GM19025 (cell line): ENCODE results near the gene PA2G4.
"Not testable (repeated sequence)": the region's sequence is repeated elsewhere in the genome, so short reads cannot be mapped to it uniquely, and the experiment has no call there.

Experiments used
- ATAC-seq: cut with Tn5 transposase; IDR thresholded peaks from one replicate; pipeline ENCODE4 v1.9.1; 2021; ENCODE audit warnings: mild to moderate bottlenecking, low read depth, moderate library complexity; ENCODE audit not compliant: unreplicated experiment

The PA2G4 gene

GRCh38 chr12:56098592-56098991 lies 5.8 kb upstream of the PA2G4 start:
- ATAC-seq: no peak

DNA sequence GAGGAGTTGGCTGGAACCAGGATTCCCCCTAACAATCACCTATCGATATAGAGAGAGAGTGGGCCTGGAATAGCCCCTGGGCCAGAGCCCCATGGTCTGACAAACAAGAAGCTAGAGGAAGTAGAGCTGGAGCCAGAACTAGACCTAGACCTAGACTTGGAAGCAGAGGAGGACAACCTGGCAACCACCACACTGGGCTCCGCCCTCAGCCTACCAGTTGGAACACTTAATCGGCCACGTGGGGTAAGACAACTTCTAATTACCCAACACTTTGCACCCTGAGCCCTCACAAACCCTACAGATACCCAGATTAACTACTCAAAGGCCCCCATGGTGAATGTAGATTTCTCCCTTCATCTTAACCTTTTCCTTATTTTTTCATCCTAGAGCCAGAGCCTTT lies 4.6 kb upstream of the PA2G4 start:
- no peak for ATAC-seq

- no peak for ATAC-seq
Measured at GRCh38 chr12:56101045-56101444, 3.3 kb upstream of the PA2G4 start.

DNA sequence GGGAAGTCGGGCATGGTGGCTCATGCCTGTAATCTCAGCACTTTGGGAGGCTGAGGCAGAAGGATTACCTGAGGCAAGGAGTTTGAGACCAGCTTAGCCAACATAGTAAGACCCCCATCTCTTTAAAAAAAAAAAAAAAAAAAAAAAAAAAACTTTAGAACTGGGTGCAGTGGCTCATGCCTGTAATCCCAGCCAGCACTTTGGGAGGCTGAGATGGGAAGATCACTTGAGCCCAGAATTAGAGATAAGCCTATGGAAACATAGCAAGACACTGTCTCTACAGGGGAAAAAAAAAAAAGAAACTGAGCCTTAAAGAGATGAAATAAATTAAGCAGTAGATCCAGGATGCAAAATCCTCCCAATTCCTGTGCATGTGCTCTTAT lies 1.7 kb upstream of the PA2G4 start:
- no peak for ATAC-seq

DNA sequence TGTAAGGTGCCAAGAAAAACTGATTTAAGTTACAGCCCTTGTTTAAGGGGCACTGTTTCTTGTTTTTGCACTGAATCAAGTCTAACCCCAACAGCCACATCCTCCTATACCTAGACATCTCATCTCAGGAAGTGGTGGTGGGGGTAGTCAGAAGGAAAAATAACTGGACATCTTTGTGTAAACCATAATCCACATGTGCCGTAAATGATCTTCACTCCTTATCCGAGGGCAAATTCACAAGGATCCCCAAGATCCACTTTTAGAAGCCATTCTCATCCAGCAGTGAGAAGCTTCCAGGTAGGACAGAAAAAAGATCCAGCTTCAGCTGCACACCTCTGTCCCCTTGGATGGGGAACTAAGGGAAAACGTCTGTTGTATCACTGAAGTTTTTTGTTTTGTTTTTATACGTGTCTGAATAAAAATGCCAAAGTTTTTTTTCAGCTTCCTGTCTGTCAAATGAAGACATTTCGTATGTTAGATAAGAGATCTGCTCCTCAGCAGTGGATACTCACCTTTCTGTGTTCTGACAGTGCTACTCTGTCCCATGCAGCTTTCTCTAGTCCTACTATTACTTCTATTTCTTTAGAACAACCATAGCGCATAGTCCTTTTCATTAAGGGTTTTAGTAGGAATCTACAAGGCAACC lies 1.2 kb upstream of the PA2G4 start:
- no peak for ATAC-seq

DNA sequence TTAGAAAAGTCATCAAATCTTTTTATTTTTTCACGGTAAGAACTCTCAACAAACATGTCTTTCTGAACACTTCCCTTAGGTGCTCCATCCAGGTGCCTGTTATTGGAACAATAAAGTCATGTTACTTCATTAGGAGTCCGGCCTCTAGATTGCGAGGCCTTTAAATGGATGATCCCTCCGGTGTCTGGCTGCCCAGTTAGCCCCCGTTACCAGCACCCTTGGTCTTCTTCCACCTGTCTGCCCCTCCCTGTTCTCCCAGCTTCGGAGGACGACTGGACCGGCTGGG lies 593 bp upstream of the PA2G4 start:
- no peak for ATAC-seq

DNA sequence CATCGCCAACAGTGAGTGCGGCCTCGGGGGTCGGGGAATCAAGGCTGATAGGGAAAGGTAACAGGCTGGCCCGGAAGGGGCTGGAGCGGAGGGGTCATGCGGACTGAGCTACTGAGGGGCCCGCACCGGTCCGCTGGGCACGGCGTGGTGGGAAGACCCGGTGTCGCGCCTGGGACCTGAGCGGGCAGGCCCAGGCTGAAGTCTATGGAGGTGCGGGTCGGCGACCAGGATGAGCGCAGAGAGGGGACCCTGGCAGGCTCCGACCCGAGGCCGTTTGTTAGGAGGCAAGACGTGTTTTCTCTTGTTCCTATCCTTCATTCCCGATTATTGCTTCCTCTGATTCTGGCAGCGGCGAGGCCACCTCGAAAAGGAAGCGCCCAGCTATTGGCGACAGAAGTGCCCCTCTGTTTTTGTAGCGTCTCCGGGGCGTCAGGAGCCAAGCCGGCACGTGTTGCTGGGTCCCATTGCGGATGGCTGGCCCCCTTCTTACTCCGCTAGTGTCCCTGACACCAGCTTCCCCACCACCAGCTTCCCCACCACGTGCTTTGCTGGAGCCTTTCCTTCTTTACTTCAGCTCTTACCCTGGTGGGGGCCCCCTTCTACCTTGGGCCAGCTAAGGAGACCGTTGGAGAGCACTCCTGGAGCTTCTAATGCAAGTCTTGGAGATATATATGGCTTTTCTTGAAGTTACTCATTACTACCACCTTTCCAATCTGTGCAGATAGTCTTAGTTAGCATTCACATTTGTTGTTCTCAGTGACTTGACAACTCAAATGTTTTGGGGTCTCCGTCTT lies 653 bp downstream of the PA2G4 start:
- no peak for ATAC-seq

- ATAC-seq: no peak
Measured at GRCh38 chr12:56105609-56105902, 1.2 kb downstream of the PA2G4 start.

- ATAC-seq: no peak
Measured at GRCh38 chr12:56107242-56107641, 2.9 kb downstream of the PA2G4 start.

- ATAC-seq: no peak
Measured at GRCh38 chr12:56110571-56110970, 6.2 kb downstream of the PA2G4 start.

GRCh38 chr12:56114084-56114483 lies 9.7 kb downstream of the PA2G4 start:
- ATAC-seq: no peak

- ATAC-seq: no peak
Measured at GRCh38 chr12:56115329-56115728, 11.0 kb downstream of the PA2G4 start.

DNA sequence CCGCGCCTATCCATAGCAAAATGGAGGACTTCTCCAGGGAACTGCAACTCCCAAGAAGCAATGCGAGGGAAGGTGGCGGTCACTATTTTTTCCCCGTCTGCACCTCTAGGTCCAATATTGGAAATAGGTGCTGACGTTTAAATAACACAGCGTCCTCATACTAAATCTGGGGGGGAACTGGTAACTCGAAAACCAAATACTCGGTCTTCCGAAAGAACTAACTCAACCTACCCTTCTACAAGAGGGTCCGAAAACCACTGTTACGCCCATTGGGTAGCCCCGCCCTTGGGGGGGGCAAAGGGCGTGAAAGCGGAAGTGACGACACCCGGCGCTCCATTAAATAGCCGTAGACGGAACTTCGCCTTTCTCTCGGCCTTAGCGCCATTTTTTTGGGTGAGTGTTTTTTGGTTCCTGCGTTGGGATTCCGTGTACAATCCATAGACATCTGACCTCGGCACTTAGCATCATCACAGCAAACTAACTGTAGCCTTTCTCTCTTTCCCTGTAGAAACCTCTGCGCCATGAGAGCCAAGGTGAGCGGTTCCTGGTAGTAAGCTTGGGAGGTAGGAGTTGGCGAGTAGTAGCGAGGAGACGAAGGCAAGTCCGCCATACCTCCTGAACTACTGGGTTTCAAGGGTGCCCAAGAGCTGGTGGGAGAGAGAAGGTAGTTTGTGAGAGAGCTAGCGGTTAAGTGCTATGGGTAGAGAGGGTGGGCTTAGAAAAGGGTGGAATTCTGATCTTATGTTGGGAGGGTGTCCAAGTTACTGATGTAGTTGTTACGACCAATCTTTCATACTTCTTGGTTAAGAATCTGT lies 12.1 kb downstream of the PA2G4 start, which contains the start of gene RPL41:
TSS of gene RPL41 (plus strand) at position 367 of the 815 bp plus-strand sequence.
- peak; percentile 35 for ATAC-seq

DNA sequence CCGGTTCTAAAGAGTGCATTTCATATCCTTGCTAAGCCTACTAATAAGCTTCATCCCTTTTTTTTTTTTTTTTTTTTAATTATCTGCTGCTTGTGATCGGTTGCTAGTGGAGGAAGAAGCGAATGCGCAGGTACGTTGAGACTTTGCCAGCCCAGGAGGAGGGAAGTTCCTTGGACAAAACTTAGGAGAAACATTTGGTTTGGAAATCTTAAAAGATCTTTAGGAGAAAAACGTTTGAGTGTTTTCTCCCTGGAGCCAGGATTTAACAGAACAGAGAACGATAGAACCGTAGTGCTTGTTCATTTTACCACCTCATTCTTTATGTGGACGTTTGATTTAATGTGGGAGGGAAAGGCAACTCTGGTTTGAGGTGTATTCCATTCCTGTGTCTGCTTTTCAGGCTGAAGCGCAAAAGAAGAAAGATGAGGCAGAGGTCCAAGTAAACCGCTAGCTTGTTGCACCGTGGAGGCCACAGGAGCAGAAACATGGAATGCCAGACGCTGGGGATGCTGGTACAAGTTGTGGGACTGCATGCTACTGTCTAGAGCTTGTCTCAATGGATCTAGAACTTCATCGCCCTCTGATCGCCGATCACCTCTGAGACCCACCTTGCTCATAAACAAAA lies 12.8 kb downstream of the PA2G4 start:
- ATAC-seq: not testable (repeated sequence)

DNA sequence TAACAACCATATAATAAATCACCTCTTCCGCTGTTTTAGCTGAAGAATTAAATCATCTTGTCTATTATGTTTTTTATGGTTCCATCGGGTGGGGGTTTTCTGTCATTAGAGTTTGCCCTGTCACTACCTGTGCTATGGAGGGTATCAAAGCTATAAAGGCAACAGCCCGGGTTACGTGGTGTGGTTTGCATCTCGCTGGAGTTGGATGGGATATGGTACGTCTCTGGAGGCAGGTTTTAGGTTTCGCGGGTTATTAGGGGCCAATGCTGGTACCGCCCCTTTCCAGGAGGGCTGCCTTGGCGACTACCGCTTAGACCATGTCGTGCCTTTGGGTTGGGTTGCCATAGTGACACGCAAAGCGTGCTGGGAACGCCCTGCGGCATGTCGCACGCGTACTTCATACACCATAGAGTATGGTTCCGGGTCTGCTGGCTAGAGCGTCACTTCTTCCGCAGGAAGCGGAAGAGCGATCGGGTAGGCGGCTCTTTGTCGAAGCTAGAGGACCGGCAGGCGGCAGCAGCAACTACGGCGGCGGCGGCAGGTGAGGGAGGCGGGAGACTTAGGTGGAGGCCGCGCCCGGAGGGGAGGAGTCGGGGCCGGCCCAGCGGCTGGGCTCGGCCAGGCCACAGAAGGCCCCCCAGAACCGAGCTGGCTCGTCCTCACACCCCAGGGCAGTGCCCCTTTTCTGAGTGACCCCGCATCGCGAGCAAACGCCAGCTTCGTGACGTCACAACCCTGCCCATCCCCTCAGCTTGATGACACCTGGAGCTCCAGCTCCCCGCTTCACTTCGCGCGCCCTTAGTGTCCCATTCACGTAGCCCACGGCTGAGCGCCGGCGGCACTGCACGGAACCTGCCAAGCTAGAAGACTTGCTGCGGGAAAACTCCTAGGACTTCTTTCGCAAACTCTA lies 13.7 kb downstream of the PA2G4 start, which contains the start of gene ZC3H10:
TSS of gene ZC3H10 (plus strand) at position 489 of the 910 bp plus-strand sequence. CDS start 2,297 bp downstream, outside the sequence.
- ATAC-seq: peak; percentile 78

GRCh38 chr12:56118688-56119357 lies 14.5 kb downstream of the PA2G4 start:
- no peak for ATAC-seq

GRCh38 chr12:56119361-56119796 lies 15.0 kb downstream of the PA2G4 start:
- ATAC-seq: no peak

- no peak for ATAC-seq
Measured at GRCh38 chr12:56120158-56120846, 15.9 kb downstream of the PA2G4 start.
